Subcutaneous adipose tissue (tissue), 4 donors: ENCODE measurements around the gene TC2N. TPM values are rescaled to one million over a fixed set of nuclear protein-coding genes. Genes with fewer than 3 reads are reported as not detected.

ENCODE experiments used
- CTCF ChIP-seq: fragments of 450-650 bp; IDR thresholded peaks from one replicate; pipeline ENCODE4 v1.5.1; 2016; ENCODE audit warnings: low read depth, mild to moderate bottlenecking, control low read depth, antibody characterized with exemption, moderate library complexity
- total RNA-seq, 4 donors: library from RNA; depleted of rRNA; stranded (reverse); fragments of >200 nt; gene quantifications; one replicate each; pipeline ENCODE4 v1.1.0, GENCODE V29; 2016

The TC2N gene
- total RNA-seq, 4 donors from 2014 or later, result 37.7 to 58.4 (median 47.6) TPM

- no peak for TF ChIP-seq CTCF
Measured at GRCh38 chr14:91755570-91756295, 111.6 kb downstream of the TC2N start.

GRCh38 chr14:91754819-91755218 is 112.5 kb downstream of the TC2N start:
- no peak for TF ChIP-seq CTCF

GRCh38 chr14:91754185-91754584 is 113.2 kb downstream of the TC2N start:
- no peak for TF ChIP-seq CTCF

- TF ChIP-seq CTCF, result no peak
Measured at GRCh38 chr14:91753501-91754128, 113.7 kb downstream of the TC2N start.

- TF ChIP-seq CTCF, result no peak
Measured at GRCh38 chr14:91752961-91753360, 114.4 kb downstream of the TC2N start.

GRCh38 chr14:91751719-91752118 is 115.6 kb downstream of the TC2N start:
- TF ChIP-seq CTCF, result no peak

- TF ChIP-seq CTCF, result no peak
Measured at GRCh38 chr14:91750634-91751198, 116.6 kb downstream of the TC2N start.
